NT2/D1 (cell line): ENCODE measurements around the gene MRPS18C.
A peak's percentile ranks its signal among the peaks of the same experiment; 100 is the strongest.
"Not testable (repeated sequence)": the region's sequence is repeated elsewhere in the genome, so short reads cannot be mapped to it uniquely, and the experiment has no call there.

Experiments
- DNase-seq: peaks from one replicate; pipeline ENCODE4 v3.0.0-alpha.2; 2011; ENCODE audit warnings: low read depth, low spot score
- H3K27me3 ChIP-seq: 2 replicates; pipeline ENCODE4 v1.6.0; 2011; ENCODE audit warnings: mild to moderate bottlenecking; ENCODE audit not compliant: insufficient read length, insufficient read depth
- H3K36me3 ChIP-seq: 2 replicates; pipeline ENCODE4 v1.6.1; 2011; ENCODE audit warnings: mild to moderate bottlenecking, low read length, mixed read lengths; ENCODE audit not compliant: insufficient read depth, insufficient read length
- H3K4me1 ChIP-seq: 2 replicates; pipeline ENCODE4 v1.5.1; 2011; ENCODE audit not compliant: insufficient read depth, insufficient read length
- H3K4me3 ChIP-seq: 2 replicates; pipeline ENCODE4 v1.5.1; 2011; ENCODE audit warnings: low read depth; ENCODE audit not compliant: insufficient read length
- H3K9ac ChIP-seq: 2 replicates; pipeline ENCODE4 v1.6.0; 2011; ENCODE audit warnings: low read depth; ENCODE audit not compliant: insufficient read length
- H3K9me3 ChIP-seq: 2 replicates; pipeline ENCODE4 v1.5.1; 2011; ENCODE audit warnings: mild to moderate bottlenecking, low read length; ENCODE audit not compliant: insufficient read depth
- SUZ12 ChIP-seq: IDR thresholded peaks from 2 replicates; pipeline ENCODE4 v1.6.1; 2011; ENCODE audit not compliant: insufficient read length, insufficient read depth; ENCODE audit errors: extremely low read depth
- YY1 ChIP-seq: IDR thresholded peaks from 2 replicates; pipeline ENCODE4 v1.6.1; 2011; ENCODE audit not compliant: insufficient read length, insufficient read depth
- ZNF274 ChIP-seq: IDR thresholded peaks from 2 replicates; pipeline ENCODE4 v1.6.1; 2011; ENCODE audit warnings: mild to moderate bottlenecking, low read depth, low read length

The MRPS18C gene

DNA sequence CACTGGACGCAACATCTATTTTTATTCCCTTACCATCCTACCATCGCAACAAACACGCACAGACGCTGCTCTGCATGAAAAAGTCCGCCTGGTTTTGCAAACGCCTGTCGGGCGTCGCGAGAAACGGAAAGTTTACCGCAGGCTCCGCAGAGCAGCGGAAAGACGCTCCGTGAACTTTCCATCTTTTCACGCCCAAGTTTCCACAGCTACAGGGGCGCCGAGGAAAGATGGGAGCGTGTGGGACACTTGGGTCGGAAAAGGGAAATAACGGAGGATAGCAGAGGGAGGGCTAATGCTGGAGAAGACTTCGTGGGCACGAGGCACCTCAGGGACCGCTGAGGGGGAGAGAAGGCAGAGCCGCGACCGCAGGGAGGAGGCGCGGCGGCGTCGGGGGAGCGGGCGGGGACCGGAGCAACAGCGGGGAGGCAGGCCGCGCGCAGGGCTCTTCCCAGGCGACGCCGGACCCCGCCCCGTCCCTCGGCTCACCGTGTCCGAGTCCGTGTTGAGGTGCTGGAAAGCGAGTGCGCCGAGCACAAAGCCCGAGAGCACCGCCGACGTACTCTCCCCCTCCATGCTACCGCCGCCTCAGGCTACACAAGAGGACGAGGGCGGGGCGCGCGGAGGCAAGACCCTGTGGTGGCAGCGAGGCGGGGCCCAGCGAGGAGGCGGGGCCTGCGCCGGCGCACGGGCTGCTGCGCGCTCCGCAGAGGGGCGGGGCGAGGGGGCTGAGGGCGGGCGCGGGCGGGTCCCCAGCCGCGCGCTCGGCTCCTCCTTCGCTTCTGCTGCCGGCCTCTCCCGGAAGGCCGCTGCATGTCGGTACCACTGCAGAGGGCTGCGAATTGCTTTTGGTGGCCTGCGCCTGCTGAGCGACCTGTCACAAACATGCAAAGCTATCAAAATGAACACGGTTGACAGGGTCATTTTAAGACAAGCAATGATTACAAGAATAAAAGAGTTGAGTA lies 28.9 kb downstream of the MRPS18C start, which contains the start of gene ABRAXAS1:
Gene ABRAXAS1 (minus strand): TSS at position 601 of the 962 bp plus-strand sequence. CDS start 28 bp downstream, at position 573.
- H3K4me1 ChIP-seq = no peaks in the 10 kb centered on the region
- peak; percentile 82 for DNase-seq
- H3K9me3 ChIP-seq = no peaks in the 10 kb centered on the region
- peaks cover 2% of the 10 kb centered on the region for H3K36me3 ChIP-seq
- H3K4me3 ChIP-seq = peak within 1 kb of the TSS; percentile 67
- no peak for TF ChIP-seq SUZ12
- no peak for TF ChIP-seq YY1
- no peak for TF ChIP-seq ZNF274
- peak within 1 kb of the TSS; percentile 81 for H3K9ac ChIP-seq
- H3K27me3 ChIP-seq = no peaks in the 10 kb centered on the region

DNA sequence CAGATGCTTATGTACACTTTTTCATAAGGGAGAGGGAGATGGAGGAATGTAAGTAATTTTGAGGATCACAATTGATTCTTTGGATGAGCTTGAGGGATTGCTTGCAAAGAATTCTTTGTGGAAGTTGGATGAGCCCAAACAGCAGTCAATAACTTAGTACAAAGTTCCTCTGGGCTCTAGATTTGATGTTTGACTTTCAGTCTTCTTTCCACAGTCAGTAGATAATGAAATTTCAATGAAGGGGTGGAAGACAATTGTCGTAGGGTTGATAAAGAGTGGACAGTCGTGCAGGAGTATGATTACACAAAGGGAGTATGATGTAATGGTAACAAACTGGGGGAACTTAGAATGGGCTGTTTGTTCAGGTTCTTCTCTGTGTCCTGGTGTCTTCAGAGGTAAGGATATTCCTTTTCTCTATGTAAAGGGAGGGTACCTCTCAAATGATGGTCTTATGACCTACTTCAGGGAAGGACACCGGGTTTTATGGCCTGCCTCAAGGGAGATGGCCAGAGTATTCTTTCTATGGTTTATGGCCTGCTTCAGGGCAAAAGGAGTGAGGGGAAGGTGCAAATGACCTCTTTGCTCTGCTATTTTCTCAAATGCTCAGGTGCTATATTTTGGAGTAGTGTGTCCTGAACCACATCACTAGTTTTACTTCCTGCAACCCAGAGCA lies 30.7 kb downstream of the MRPS18C start:
- Histone ChIP-seq H3K4me3 (no peak overlapping the region), H3K9ac (no peak overlapping the region), H3K36me3 (no peaks in the 10 kb centered on the region), H3K4me1 (no peaks in the 10 kb centered on the region), H3K27me3 (no peaks in the 10 kb centered on the region), H3K9me3 (no peaks in the 10 kb centered on the region)
- TF ChIP-seq SUZ12 (no peak), ZNF274 (no peak), YY1 (no peak)
- DNase-seq = no peak

GRCh38 chr4:83489711-83490326 lies 34.0 kb downstream of the MRPS18C start:
- H3K9ac ChIP-seq = no peak overlapping the region
- DNase-seq = no peak
- H3K27me3 ChIP-seq = no peaks in the 10 kb centered on the region
- no peak overlapping the region for H3K4me3 ChIP-seq
- no peaks in the 10 kb centered on the region for H3K36me3 ChIP-seq
- no peaks in the 10 kb centered on the region for H3K9me3 ChIP-seq
- no peak for TF ChIP-seq YY1
- no peaks in the 10 kb centered on the region for H3K4me1 ChIP-seq

GRCh38 chr4:83490876-83491450 lies 35.1 kb downstream of the MRPS18C start:
- no peak overlapping the region for H3K4me3 ChIP-seq
- no peak for TF ChIP-seq SUZ12
- no peak for TF ChIP-seq ZNF274
- TF ChIP-seq YY1 = no peak
- no peaks in the 10 kb centered on the region for H3K27me3 ChIP-seq
- DNase-seq = no peak
- no peaks in the 10 kb centered on the region for H3K4me1 ChIP-seq
- no peaks in the 10 kb centered on the region for H3K36me3 ChIP-seq
- H3K9ac ChIP-seq = no peak overlapping the region
- H3K9me3 ChIP-seq = no peaks in the 10 kb centered on the region

DNA sequence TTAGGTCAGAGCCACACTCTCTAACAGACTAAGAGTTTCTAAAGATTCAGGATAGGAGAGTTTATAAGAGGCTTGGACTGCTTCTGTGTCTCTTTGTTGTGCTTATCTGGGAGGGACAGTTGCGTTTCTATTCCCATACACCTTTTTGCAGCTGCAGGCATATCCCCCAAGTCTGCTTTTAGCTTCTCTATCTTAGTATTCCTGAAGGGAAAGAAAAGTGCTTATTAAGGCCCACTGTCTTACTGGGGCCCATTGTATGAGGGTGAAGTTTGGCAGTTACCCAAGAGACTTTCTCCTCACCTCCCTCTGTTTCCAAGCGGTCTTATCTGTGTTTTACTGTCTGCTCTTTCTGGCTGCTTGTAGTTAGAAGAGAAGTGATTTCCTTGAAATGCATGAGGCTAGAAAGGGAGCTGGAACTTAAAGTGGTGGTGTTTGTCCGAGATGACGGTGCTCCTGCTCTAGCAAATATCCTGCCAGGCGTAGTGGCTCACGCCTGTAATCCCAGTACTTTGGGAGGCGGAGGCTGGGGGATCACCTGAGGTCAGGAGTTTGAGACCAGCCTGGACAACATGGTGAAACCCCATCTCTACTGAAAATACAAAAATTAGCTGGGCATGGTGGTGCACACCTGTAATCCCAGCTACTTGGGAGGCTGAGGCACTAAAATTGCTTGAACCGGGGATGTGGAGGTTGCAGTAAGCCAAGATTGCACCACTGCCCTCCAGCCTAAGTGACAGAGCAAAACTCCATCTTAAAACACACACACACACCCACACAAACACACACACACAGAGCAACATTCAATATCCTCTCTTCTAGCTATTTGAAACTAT lies 40.4 kb downstream of the MRPS18C start:
- DNase-seq, H3K36me3 ChIP-seq, H3K4me3 ChIP-seq, H3K4me1 ChIP-seq, H3K27me3 ChIP-seq, H3K9me3 ChIP-seq, H3K9ac ChIP-seq: not testable (repeated sequence)

GRCh38 chr4:83498187-83498586 lies 42.3 kb downstream of the MRPS18C start:
- Histone ChIP-seq H3K27me3 (no peaks in the 10 kb centered on the region), H3K36me3 (no peaks in the 10 kb centered on the region), H3K9me3 (no peaks in the 10 kb centered on the region), H3K4me1 (no peaks in the 10 kb centered on the region), H3K9ac (no peak overlapping the region), H3K4me3 (no peak overlapping the region)
- no peak for TF ChIP-seq SUZ12
- no peak for TF ChIP-seq ZNF274
- no peak for TF ChIP-seq YY1
- no peak for DNase-seq

DNA sequence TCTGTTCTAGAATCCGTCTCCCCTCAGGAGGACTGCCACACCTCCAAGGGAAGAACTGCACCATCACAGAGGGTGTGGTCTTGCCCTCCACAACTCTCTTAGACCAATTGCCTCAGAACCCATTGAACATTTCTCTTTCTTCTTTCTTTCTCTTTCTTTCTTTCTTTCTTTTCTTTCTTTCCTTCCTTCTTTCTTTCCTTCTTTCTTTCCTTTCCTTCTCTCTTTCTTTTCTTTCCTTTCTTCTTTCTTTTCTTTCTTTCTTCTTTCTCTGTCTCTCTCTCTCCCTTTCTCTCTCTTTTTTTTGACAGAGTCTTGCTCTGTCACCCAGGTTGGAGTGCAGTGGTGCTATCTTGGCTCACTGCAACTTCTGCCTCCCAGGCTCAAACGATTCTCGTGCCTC lies 45.8 kb downstream of the MRPS18C start:
- not testable (repeated sequence) for H3K4me1 ChIP-seq, H3K4me3 ChIP-seq, H3K9me3 ChIP-seq, DNase-seq, H3K9ac ChIP-seq, H3K27me3 ChIP-seq, H3K36me3 ChIP-seq
